K562 (cell line): ENCODE measurements around the gene BCL3. TPM values are rescaled to one million over a fixed set of nuclear protein-coding genes. Genes with fewer than 3 reads are reported as not detected.

Source experiments
- ASH1L ChIP-seq: fragments of 450-650 bp; IDR thresholded peaks from 2 replicates; pipeline ENCODE4 v1.6.1; 2018; ENCODE audit warnings: borderline replicate concordance, mild to moderate bottlenecking, low read depth; ENCODE audit not compliant: partially characterized antibody
- BCL6 ChIP-seq: fragments of 250-450 bp; sonication (Bioruptor Pico); IDR thresholded peaks from 2 replicates; pipeline ENCODE4 v1.4.0; 2020
- BDP1 ChIP-seq: IDR thresholded peaks from 3 replicates; pipeline ENCODE4 v1.6.1; 2011; ENCODE audit not compliant: insufficient read length, insufficient read depth
- CBFA2T3 ChIP-seq: fragments of 450-650 bp; IDR thresholded peaks from 2 replicates; pipeline ENCODE4 v1.6.1; 2017
- CBX3 ChIP-seq, 2 experiments: IDR thresholded peaks; 1 replicate in 1 of 2; 2 replicates in 1 of 2; pipeline ENCODE4 v1.6.1; 2012; ENCODE audit warnings: inconsistent platforms in 2 of 2, low read length in 2 of 2, borderline replicate concordance in 1 of 2, control low read depth in 1 of 2
- CC2D1A ChIP-seq: fragments of 450-650 bp; IDR thresholded peaks from 2 replicates; pipeline ENCODE4 v1.6.1; 2017; ENCODE audit warnings: mild to moderate bottlenecking
- E2F1 ChIP-seq: sonication (generic); formaldehyde crosslinking; IDR thresholded peaks from 2 replicates; pipeline ENCODE4 v1.8.1; 2023; ENCODE audit warnings: mild to moderate bottlenecking, missing genetic modification reagents, moderate library complexity
- E2F6 ChIP-seq, 2 experiments: IDR thresholded peaks; 2 replicates each; pipeline ENCODE4 v1.6.1; 2011; ENCODE audit warnings: borderline replicate concordance in 1 of 2, control low read depth in 1 of 2, low read depth in 1 of 2, low read length in 1 of 2, mild to moderate bottlenecking in 1 of 2, mixed read lengths in 1 of 2, moderate library complexity in 1 of 2; ENCODE audit not compliant: insufficient read depth in 1 of 2, insufficient read length in 1 of 2, poor library complexity in 1 of 2, severe bottlenecking in 1 of 2; ENCODE audit errors: extremely low read depth in 1 of 2
- ELF2 ChIP-seq: fragments of 250-450 bp; sonication (Bioruptor Pico); IDR thresholded peaks from 2 replicates; pipeline ENCODE4 v1.5.0; 2021; ENCODE audit warnings: mild to moderate bottlenecking
- KLF16 ChIP-seq: IDR thresholded peaks from 2 replicates; pipeline ENCODE4 v1.6.1; 2016; ENCODE audit warnings: antibody characterized with exemption
- MED1 ChIP-seq: sonication (generic); formaldehyde crosslinking; IDR thresholded peaks from 2 replicates; pipeline ENCODE4 v1.8.1; 2023; ENCODE audit warnings: missing genetic modification reagents, borderline replicate concordance
- NR2C1 ChIP-seq, 2 experiments: fragments of 450-650 bp; IDR thresholded peaks; 2 replicates each; pipeline ENCODE4 v1.6.1; 2017; ENCODE audit warnings: mild to moderate bottlenecking in 2 of 2, antibody characterized with exemption in 1 of 2, inconsistent platforms in 1 of 2, missing compliant biosample characterization in 1 of 2, missing genetic modification characterization in 1 of 2
- ZBTB11 ChIP-seq, 3 experiments: fragments of 200-800 bp in 1 of 3; fragments of 250-450 bp in 1 of 3; fragments of 450-650 bp in 1 of 3; sonication (Bioruptor Pico) in 1 of 3; sonication (Bioruptor generic) in 1 of 3; formaldehyde crosslinking in 1 of 3; IDR thresholded peaks; 2 replicates each; pipeline versions ENCODE4 v1.6.1 to v1.8.0; 2016 to 2022; ENCODE audit warnings: mild to moderate bottlenecking in 2 of 3, missing genetic modification characterization in 2 of 3, missing compliant biosample characterization in 1 of 3, moderate library complexity in 1 of 3
- ZNF436 ChIP-seq: fragments of 250-450, 450-650 bp; sonication (Bioruptor Pico); formaldehyde crosslinking; IDR thresholded peaks from 2 replicates; pipeline ENCODE4 v1.7.0; 2020; ENCODE audit warnings: mild to moderate bottlenecking
- ZNF512 ChIP-seq: IDR thresholded peaks from 2 replicates; pipeline ENCODE4 v1.6.1; 2016; ENCODE audit warnings: missing genetic modification characterization, missing compliant biosample characterization
- ZNF57 ChIP-seq: fragments of 450-650 bp; formaldehyde crosslinking; IDR thresholded peaks from 2 replicates; pipeline ENCODE4 v1.4.0; 2020; ENCODE audit warnings: mild to moderate bottlenecking, moderate library complexity
- ZNF584 ChIP-seq: fragments of 200-800 bp; sonication (Bioruptor generic); IDR thresholded peaks from 2 replicates; pipeline ENCODE4 v1.6.1; 2016; ENCODE audit warnings: low read depth, mild to moderate bottlenecking, missing genetic modification characterization, missing compliant biosample characterization
- ZNF668 ChIP-seq: fragments of 250-450 bp; sonication (Bioruptor Pico); IDR thresholded peaks from 2 replicates; pipeline ENCODE4 v1.8.0; 2022; ENCODE audit warnings: mild to moderate bottlenecking, inconsistent platforms
- polyA plus RNA-seq, 8 experiments: library from polyadenylated mRNA; depleted of rRNA in 4 of 8; stranded (reverse) in 5 of 8; unstranded in 3 of 8; fragments of >200 nt; fragmentation: Nextera tagmentation in 2 of 8; fragmentation: Illumina TruSeq in 1 of 8; extraction: Ambion mirVana in 2 of 8; extraction: Trizol in 1 of 8; gene quantifications; 2 replicates each; pipeline versions ENCODE4 v1.2.1 to v1.2.3, GENCODE V29; 2011 to 2014; ENCODE audit warnings: inconsistent platforms in 1 of 8, missing spikeins in 1 of 8
- total RNA-seq, 7 experiments: library from RNA; depleted of rRNA in 6 of 7; stranded (reverse); fragments of >200 nt in 6 of 7; fragmentation: Illumina TruSeq in 2 of 7; extraction: Trizol in 2 of 7; gene quantifications; 2 replicates each; pipeline versions ENCODE4 v1.2.1 to v1.2.3, GENCODE V29; 2011 to 2021; ENCODE audit warnings: low replicate concordance in 1 of 7

Gene BCL3
- total and polyA plus RNA-seq, 9 of the 15 experiments (the other 6 are each of a cell fraction or from before 2014, with no cell fraction given): 0.03 to 2.4 (median 0.50) TPM; not detected in 1

DNA sequence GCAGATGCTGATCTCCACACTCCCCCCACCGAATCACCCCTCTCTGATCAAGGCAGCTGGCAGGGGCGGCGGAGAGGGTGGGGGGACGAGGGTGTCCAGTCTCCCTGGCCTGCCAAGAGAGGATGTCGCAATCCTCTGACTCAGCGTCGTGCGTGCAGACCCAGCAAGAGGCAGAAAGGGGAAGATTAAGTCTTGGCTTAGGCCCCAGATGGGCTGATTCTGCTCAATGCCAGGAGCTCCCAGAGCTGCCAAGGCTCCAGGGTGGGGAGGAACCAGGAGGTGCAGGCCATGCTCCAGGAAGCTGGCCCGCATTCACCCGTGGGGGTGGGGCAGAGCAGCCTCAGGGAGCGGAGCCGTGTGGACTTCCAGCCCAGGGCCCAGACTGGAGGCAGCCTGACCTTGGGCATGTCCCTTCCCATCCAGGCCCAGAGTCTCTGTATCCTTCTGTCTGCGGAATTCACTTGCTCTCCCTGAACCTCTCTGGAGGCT lies 6.6 kb upstream of the BCL3 start (continued):
- no peak for TF ChIP-seq ZNF436 (CRISPR knock-in tag)
- no peak for TF ChIP-seq KLF16
- no peak for TF ChIP-seq ELF2 (CRISPR knock-in tag)
- no peak for TF ChIP-seq ZNF668 (CRISPR knock-in tag)
- TF ChIP-seq CC2D1A: no peak
- TF ChIP-seq BCL6: no peak
- no peak for TF ChIP-seq BDP1
- no peak for TF ChIP-seq CBX3 (IDR thresholded peaks at IDR 0.05; ENCODE audit: borderline replicate concordance in 1 of 2, low read length in 2 of 2)
- 0 out of 2 replicates have a peak, but pooled peaks have one; percentile 49 for TF ChIP-seq ZNF584 (CRISPR knock-in tag)
- TF ChIP-seq ZNF57 (CRISPR knock-in tag): no peak
- no peak for TF ChIP-seq E2F1 (CRISPR knock-in tag)
- TF ChIP-seq MED1 (CRISPR knock-in tag): no peak
- TF ChIP-seq ZBTB11 (CRISPR knock-in tag; IDR thresholded peaks at IDR 0.05): peak in 1 of 3 experiments; percentile 59; a peak in 2 of 6 replicates
- no peak for TF ChIP-seq ASH1L
- no peak for TF ChIP-seq ZNF512 (tag)
- TF ChIP-seq E2F6 (IDR thresholded peaks at IDR 0.05; ENCODE audit: borderline replicate concordance in 1 of 2, extremely low read depth in 1 of 2, insufficient read depth in 1 of 2, insufficient read length in 1 of 2, low read depth in 1 of 2, low read length in 1 of 2, poor library complexity in 1 of 2, severe bottlenecking in 1 of 2): peak in 1 of 2 experiments; percentile 31
- TF ChIP-seq NR2C1 (IDR thresholded peaks at IDR 0.05): no peak
- TF ChIP-seq NR2C1 (tag; IDR thresholded peaks at IDR 0.05): peak; percentile 35; the same call in 1 of the 2 replicates
- TF ChIP-seq CBFA2T3: peak; percentile 53
